Tibial nerve (tissue), 3 donors: Measurements from ENCODE around the gene TPRX2.

Experiments used
- POLR2A ChIP-seq, 2 donors: fragments of 450-650 bp; IDR thresholded peaks; one replicate each; pipeline ENCODE4 v1.6.1; 2017; ENCODE audit warnings: antibody characterized with exemption in 2 of 2, mild to moderate bottlenecking in 2 of 2, moderate library complexity in 2 of 2
- TF ChIP-seq, protein P1 (sequence below), 5 experiments: fragments of 200-600 bp in 3 of 5; fragments of 450-650 bp in 2 of 5; sonication (generic) in 3 of 5; IDR thresholded peaks; one replicate each; pipeline ENCODE4 v1.5.1; 2016 to 2019; ENCODE audit warnings: antibody characterized with exemption in 5 of 5, mild to moderate bottlenecking in 3 of 5, moderate library complexity in 2 of 5

DNA sequence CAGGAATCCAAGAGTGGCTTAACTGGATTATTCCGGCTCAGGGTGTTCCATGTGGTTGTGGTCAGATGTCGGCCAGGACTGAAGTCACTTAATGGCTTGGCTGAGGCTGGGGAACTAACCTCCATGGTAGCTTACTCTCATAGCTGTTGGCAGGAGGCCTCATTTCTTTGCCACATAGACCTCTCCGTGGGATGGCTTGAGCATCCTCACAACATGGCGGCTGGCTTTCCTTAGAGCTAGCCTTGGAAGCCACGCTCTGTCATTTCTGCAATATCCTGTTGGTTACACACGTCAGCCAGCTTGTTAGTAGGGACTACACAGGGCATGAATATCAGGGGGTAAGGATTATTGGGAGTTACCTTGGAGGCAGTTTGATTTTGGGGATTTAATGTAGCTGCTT, 32.2 kb upstream of the TPRX2 start:
- TF ChIP-seq, protein P1, sequence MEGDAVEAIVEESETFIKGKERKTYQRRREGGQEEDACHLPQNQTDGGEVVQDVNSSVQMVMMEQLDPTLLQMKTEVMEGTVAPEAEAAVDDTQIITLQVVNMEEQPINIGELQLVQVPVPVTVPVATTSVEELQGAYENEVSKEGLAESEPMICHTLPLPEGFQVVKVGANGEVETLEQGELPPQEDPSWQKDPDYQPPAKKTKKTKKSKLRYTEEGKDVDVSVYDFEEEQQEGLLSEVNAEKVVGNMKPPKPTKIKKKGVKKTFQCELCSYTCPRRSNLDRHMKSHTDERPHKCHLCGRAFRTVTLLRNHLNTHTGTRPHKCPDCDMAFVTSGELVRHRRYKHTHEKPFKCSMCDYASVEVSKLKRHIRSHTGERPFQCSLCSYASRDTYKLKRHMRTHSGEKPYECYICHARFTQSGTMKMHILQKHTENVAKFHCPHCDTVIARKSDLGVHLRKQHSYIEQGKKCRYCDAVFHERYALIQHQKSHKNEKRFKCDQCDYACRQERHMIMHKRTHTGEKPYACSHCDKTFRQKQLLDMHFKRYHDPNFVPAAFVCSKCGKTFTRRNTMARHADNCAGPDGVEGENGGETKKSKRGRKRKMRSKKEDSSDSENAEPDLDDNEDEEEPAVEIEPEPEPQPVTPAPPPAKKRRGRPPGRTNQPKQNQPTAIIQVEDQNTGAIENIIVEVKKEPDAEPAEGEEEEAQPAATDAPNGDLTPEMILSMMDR (IDR thresholded peaks at IDR 0.05): no peak
- no peak for TF ChIP-seq POLR2A (IDR thresholded peaks at IDR 0.05)
